KOPT-K1 (cell line): ENCODE results near the gene NHSL2.

Experiments
- H3K27ac ChIP-seq: fragments of 200-600 bp; sonication (generic); 2 replicates; pipeline ENCODE4 v1.5.1; 2016; ENCODE audit warnings: antibody characterized with exemption, mild to moderate bottlenecking, low read depth, low read length; ENCODE audit not compliant: poor library complexity, severe bottlenecking
- H3K36me3 ChIP-seq: fragments of 200-600 bp; sonication (generic); 2 replicates; pipeline ENCODE4 v1.5.1; 2017; ENCODE audit warnings: antibody characterized with exemption, mild to moderate bottlenecking, low read length, moderate library complexity; ENCODE audit not compliant: insufficient read depth
- H3K9me3 ChIP-seq: fragments of 200-600 bp; sonication (generic); 2 replicates; pipeline ENCODE4 v1.5.1; 2017; ENCODE audit warnings: antibody characterized with exemption, low read length, mild to moderate bottlenecking; ENCODE audit not compliant: insufficient read depth, poor library complexity, severe bottlenecking

NHSL2 gene

DNA sequence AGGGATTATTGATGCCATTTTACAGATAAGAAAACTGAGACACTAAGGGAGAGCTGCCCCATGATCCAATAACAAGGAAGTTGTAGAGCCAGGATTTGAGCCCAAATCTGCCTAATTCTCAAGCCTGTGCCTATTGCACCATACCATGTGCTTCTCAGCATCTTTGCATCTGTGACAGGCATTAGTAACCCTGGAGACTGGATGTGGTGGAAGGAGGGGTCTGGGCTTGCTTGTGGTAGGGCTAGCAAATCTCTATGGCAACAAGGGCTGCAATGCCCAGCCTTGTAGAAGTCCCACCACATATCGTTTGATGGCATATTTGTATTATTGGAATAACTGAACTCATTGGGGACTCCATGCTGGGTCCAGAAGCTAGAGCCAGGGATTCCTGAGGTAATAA, 163.0 kb downstream of the NHSL2 start:
- H3K27ac ChIP-seq = no peak overlapping the region
- no peaks in the 10 kb centered on the region for H3K9me3 ChIP-seq
- no peaks in the 10 kb centered on the region for H3K36me3 ChIP-seq

- H3K9me3 ChIP-seq = no peaks in the 10 kb centered on the region
- no peak overlapping the region for H3K27ac ChIP-seq
- H3K36me3 ChIP-seq = no peaks in the 10 kb centered on the region
Measured at GRCh38 chrX:72078411-72078810, 167.8 kb downstream of the NHSL2 start.

DNA sequence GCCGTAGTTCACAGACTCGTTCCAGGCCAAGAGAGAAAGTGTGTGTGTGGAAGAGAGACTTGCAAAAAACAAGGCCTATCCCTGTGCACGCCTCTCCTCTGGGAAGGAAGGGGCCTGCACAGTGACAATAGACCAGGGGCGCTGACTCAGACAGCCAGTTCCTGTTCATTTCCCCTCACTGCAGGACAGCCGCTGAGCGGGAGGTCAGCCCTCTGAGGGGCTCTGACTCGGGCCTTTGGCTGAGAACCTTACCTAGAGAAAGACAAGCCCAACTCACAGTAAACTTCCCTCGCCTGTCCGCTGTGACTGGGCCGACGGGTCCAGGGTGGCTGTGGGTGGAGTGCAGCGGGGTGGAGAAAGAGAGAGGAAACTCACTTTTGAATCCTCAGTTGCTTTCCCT, 169.0 kb downstream of the NHSL2 start:
- Histone ChIP-seq H3K9me3 (no peaks in the 10 kb centered on the region), H3K36me3 (no peaks in the 10 kb centered on the region), H3K27ac (no peak overlapping the region)

DNA sequence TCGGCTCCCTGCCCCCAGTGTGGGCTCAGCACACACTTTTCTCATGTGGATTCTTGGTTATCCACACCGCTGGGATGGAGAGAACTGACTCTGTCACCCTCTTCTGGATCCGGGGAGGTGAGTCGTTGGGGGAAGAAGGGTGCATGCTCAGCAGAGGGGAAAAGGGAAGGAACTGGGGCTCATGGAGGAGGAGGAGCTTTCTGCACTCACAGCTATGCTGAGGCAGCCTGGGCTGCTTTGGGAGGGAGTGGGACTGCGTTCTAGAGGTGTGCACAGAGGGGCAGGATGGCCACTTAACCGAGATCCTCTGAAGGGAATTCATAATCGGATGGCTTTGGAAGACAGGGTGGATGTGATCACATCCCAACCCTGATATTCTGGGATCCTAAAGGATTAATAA, 169.5 kb downstream of the NHSL2 start:
- H3K36me3 ChIP-seq = no peaks in the 10 kb centered on the region
- H3K9me3 ChIP-seq = no peaks in the 10 kb centered on the region
- no peak overlapping the region for H3K27ac ChIP-seq

GRCh38 chrX:72080800-72081199, 170.2 kb downstream of the NHSL2 start:
- Histone ChIP-seq H3K9me3 (no peaks in the 10 kb centered on the region), H3K27ac (no peak overlapping the region), H3K36me3 (no peaks in the 10 kb centered on the region)

- no peaks in the 10 kb centered on the region for H3K36me3 ChIP-seq
- H3K9me3 ChIP-seq = no peaks in the 10 kb centered on the region
- H3K27ac ChIP-seq = no peak overlapping the region
Measured at GRCh38 chrX:72081605-72082320, 171.1 kb downstream of the NHSL2 start.

DNA sequence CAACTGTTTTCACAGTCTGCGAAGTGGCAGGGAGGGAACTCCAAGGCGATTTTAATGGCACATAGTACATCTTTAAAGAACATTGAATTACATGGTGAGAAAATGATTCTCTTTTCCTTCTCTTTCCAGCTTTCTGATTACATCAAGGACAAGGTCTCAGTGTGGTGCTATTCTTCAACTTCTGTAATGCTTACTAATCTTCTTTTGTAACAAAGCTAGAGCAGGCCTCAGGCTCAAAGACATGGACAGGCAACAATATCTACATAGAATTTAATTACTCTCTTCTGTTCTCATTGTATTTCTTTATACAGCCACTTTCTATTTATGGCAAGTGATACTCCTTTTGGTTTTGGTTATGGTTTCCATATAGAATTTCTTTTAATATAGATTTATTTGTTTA, 172.6 kb downstream of the NHSL2 start:
- Histone ChIP-seq H3K27ac (no peak overlapping the region), H3K36me3 (no peaks in the 10 kb centered on the region), H3K9me3 (no peaks in the 10 kb centered on the region)

DNA sequence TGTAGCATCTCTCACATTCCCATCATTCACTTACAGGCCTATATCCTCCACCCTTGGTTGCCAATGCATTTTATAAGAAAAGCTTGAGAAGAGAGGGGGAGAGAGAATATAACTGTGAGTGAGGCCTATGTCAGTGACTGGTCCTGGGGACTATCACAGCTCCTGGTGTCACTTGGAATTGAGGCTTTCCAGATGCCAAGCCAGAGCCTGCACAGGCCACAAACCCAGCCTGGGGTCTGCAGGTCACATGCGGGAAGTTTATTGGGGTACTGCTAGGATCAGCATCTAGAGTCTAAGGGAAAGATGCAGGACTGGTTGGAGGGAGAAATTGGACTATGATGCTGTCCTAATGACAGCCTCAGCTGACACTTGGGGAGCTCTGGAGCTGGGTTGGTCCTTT, 173.5 kb downstream of the NHSL2 start:
- Histone ChIP-seq H3K9me3 (no peaks in the 10 kb centered on the region), H3K27ac (no peak overlapping the region), H3K36me3 (no peaks in the 10 kb centered on the region)

DNA sequence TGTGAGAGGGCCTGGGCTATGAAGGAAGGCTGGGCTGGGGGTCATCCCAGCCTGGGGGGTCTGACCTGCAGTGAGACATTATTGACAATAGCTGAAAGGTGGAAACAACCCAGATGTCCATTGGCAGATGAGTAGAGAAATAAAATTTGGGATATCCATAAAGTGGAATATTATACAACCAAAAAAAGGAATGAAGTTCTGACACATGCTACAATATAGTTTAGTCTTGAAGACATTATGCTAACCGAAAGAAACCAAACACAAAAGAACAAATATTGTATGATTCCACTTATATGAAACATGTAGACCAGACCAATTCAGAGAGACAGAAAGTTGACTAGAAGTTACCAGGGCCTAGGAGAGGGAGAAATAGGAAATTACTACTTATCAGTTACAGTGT, 176.3 kb downstream of the NHSL2 start:
- Histone ChIP-seq H3K9me3 (no peaks in the 10 kb centered on the region), H3K36me3 (no peaks in the 10 kb centered on the region), H3K27ac (no peak overlapping the region)

DNA sequence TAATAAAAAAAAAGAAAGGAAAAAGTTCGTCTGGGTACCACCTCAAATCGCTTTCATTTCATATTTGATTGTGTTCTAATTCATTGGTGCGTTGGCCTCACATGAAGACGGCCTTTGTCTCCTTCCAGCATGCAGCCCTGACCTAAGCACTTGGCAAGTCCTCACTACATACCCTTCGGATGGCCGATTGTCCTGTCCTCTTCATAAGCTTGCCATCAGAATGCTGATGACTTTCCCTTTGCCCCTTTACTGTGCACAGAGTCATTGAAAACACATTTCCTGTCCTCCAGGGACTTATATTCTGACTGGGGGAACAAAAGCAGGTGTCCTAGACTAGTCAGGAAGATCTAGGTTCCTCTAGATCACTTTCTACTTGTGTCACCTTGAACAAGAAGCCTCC, 178.1 kb downstream of the NHSL2 start:
- Histone ChIP-seq H3K9me3 (no peaks in the 10 kb centered on the region), H3K27ac (no peak overlapping the region), H3K36me3 (no peaks in the 10 kb centered on the region)

DNA sequence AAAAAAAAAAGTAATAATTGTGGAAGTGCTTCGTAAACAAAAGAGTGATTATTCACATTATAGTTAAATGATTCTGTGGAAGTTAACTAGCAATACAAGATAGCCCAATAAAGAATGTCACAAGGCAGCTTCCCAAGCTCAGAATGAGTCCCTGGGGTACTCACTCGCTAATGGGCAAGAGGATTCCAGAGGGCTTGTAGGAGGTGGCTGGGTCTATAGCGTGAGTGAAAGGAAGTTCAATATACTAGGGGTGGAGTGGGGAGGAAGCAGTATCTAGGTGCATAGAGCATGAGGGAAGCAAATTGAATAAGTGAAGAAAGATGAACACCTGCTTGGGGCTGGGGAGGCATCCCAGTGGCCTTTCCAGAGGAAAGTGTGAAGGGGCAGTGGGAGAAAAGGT, 178.6 kb downstream of the NHSL2 start:
- Histone ChIP-seq H3K36me3 (no peaks in the 10 kb centered on the region), H3K9me3 (no peaks in the 10 kb centered on the region), H3K27ac (no peak overlapping the region)

- H3K36me3 ChIP-seq = no peaks in the 10 kb centered on the region
- H3K27ac ChIP-seq = no peak overlapping the region
- no peaks in the 10 kb centered on the region for H3K9me3 ChIP-seq
Measured at GRCh38 chrX:72094894-72095293, 184.2 kb downstream of the NHSL2 start.

- Histone ChIP-seq H3K36me3 (no peaks in the 10 kb centered on the region), H3K9me3 (no peaks in the 10 kb centered on the region), H3K27ac (no peak overlapping the region)
Measured at GRCh38 chrX:72095370-72095769, 184.7 kb downstream of the NHSL2 start.

DNA sequence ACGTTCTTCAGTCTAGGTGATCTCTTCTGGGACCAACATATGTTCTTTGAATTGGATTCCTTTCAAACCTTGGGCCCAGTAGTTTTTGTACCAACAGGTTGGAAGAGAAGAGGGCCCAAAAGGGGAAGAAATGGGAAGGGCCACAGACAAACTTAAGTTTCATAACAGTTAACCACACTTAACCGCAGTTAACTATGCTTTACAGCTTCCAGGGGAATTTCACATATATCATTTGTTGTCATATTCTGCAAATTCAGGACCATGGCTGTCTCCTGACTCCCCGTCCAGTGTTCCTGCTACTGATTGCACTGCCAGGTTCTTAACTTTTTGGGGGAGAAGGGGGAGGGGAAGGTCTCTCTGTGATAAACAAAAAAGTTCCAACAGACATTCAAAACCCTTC, 186.5 kb downstream of the NHSL2 start:
- Histone ChIP-seq H3K27ac (no peak overlapping the region), H3K36me3 (no peaks in the 10 kb centered on the region)

DNA sequence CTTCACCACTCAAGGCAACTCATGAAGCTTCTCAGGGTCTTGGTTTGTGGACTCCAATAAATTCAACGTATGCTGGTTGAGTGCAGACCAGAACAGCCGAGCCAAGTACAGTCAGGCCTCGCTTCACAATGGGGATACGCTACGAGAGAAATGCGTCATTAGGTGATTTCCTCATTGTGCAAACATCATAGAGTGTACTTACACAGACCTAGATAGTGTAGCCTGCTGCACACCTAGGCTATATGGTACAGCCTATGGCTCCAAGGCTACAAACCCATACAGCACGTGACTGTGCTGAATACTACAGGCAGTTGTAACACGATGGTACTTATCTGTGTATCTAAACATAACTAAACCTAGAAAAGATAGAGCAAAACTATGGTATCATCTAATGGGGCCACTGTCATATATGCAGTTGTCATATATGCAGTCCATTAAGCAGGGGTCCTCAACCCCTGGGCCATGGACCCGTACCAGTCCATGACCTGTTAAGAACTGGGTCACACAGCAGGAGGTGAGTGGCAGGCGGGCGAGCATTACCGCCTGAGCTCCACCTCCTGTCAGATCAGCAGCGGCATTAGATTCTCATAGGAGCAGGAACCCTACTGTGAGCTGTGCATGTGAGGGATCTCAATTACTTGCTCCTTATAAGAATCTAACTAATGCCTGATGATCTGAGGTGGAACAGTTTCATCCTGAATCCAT, 189.6 kb downstream of the NHSL2 start:
- H3K9me3 ChIP-seq = no peaks in the 10 kb centered on the region
- H3K36me3 ChIP-seq = no peaks in the 10 kb centered on the region
- H3K27ac ChIP-seq = no peak overlapping the region

More for the DNA sequence above, 186.5 kb downstream of the NHSL2 start:
- H3K9me3 ChIP-seq = no peaks in the 10 kb centered on the region

GRCh38 chrX:72100824-72101351, 190.2 kb downstream of the NHSL2 start:
- no peaks in the 10 kb centered on the region for H3K9me3 ChIP-seq
- no peaks in the 10 kb centered on the region for H3K36me3 ChIP-seq
- H3K27ac ChIP-seq = no peak overlapping the region
